HCT116 (cell line): ENCODE results near the gene AACS. TPM values are rescaled to one million over a fixed set of nuclear protein-coding genes. Genes with fewer than 3 reads are reported as not detected.

Source experiments
- ATAC-seq: fragments of 200-7000 bp; cut with Tn5 transposase; 2 replicates; pipeline ENCODE4 v1.9.1; 2020; ENCODE audit warnings: mild to moderate bottlenecking, moderate library complexity
- BruUV-seq: library from RNA; stranded (reverse); fragments of 400-500 nt; replicated peaks from 2 replicates; lab custom pipeline; 2021; lab: Mats Ljungman, UMichigan
- CTCF ChIA-PET: fragments of 300-600 bp; sonication (Branson Sonifier 250); formaldehyde crosslinking; loops from one replicate; lab custom pipeline; 2021; ENCODE audit warnings: antibody characterized with exemption; lab: Charles Lee
- POLR2A ChIA-PET: fragments of 300-600, 350-600 bp; sonication (Branson Sonifier 250); formaldehyde crosslinking; loops from one replicate; lab custom pipeline; 2021; ENCODE audit warnings: antibody characterized with exemption; lab: Charles Lee
- RAD21 ChIA-PET, 2 experiments: fragments of 300-600 bp; sonication (Branson Sonifier 250); formaldehyde crosslinking; loops; one replicate each; lab custom pipeline; 2023; ENCODE audit warnings: low total read pairs in 2 of 2; ENCODE audit not compliant: uncharacterized antibody in 2 of 2, unreplicated experiment in 2 of 2, low non-redundant PET in 1 of 2; lab: Charles Lee
- DNase-seq: peaks from one replicate; pipeline ENCODE4 v3.0.0-alpha.2; 2010; ENCODE audit warnings: low read depth, low spot score
- H2AFZ ChIP-seq: fragments of 200-600 bp; shearing (Covaris generic), sonication (generic); 2 replicates; pipeline ENCODE4 v1.6.1; 2017; ENCODE audit warnings: low read depth, mixed run types, mixed read lengths, antibody characterized with exemption, low read length; ENCODE audit not compliant: poor library complexity, severe bottlenecking
- H3K27ac ChIP-seq: 2 replicates; pipeline ENCODE4 v1.5.1; 2012; ENCODE audit warnings: low read depth, low read length
- H3K27me3 ChIP-seq: fragments of 200-600 bp; sonication (generic); 2 replicates; pipeline ENCODE4 v1.6.1; 2016; ENCODE audit warnings: mixed run types, low read length, mixed read lengths; ENCODE audit not compliant: insufficient read depth
- H3K36me3 ChIP-seq, 2 experiments: fragments of 200-500 bp in 1 of 2; fragments of 200-600 bp in 1 of 2; sonication (Bioruptor generic) in 1 of 2; sonication (generic) in 1 of 2; 2 replicates each; pipeline versions ENCODE4 v1.5.1 to v1.6.1; 2014 to 2016; ENCODE audit warnings: low read length in 2 of 2, inconsistent platforms in 1 of 2, mixed read lengths in 1 of 2, mixed run types in 1 of 2; ENCODE audit not compliant: insufficient read depth in 2 of 2, control insufficient read depth in 1 of 2
- H3K4me1 ChIP-seq, 2 experiments: fragments of 200-600 bp in 1 of 2; sonication (generic) in 1 of 2; 2 replicates each; pipeline versions ENCODE4 v1.5.1 to v1.6.1; 2012 to 2017; ENCODE audit warnings: low read length in 2 of 2, inconsistent platforms in 1 of 2, mild to moderate bottlenecking in 1 of 2, mixed read lengths in 1 of 2, mixed run types in 1 of 2, moderate library complexity in 1 of 2; ENCODE audit not compliant: insufficient read depth in 2 of 2, control insufficient read depth in 1 of 2
- H3K4me2 ChIP-seq: fragments of 200-600 bp; sonication (generic); 2 replicates; pipeline ENCODE4 v1.6.1; 2017; ENCODE audit warnings: mixed run types, low read length, mixed read lengths
- H3K4me3 ChIP-seq, 2 experiments: fragments of 200-600 bp in 1 of 2; sonication (generic) in 1 of 2; replicated peaks in 1 of 2; 2 replicates each; pipeline ENCODE4 v1.5.1; 2011 to 2016; ENCODE audit warnings: low read length in 2 of 2, control low read depth in 1 of 2, low read depth in 1 of 2, mild to moderate bottlenecking in 1 of 2, mixed read lengths in 1 of 2, mixed run types in 1 of 2
- H3K79me2 ChIP-seq: fragments of 200-600 bp; sonication (generic); 2 replicates; pipeline ENCODE4 v1.6.1; 2017; ENCODE audit warnings: mild to moderate bottlenecking, mixed run types, low read length, moderate library complexity, mixed read lengths; ENCODE audit not compliant: insufficient read depth
- H3K9ac ChIP-seq: fragments of 200-600 bp; sonication (generic); 2 replicates; pipeline ENCODE4 v1.6.1; 2016; ENCODE audit warnings: low read length, mixed read lengths
- H3K9me2 ChIP-seq: fragments of 200-600 bp; sonication (generic), shearing (Covaris generic); 2 replicates; pipeline ENCODE4 v1.6.1; 2017; ENCODE audit warnings: mixed run types, mild to moderate bottlenecking, moderate library complexity; ENCODE audit not compliant: insufficient read depth
- H3K9me3 ChIP-seq, 2 experiments: fragments of 200-500 bp in 1 of 2; fragments of 200-600 bp in 1 of 2; sonication (Bioruptor generic) in 1 of 2; sonication (generic) in 1 of 2; 2 replicates each; pipeline ENCODE4 v1.6.1; 2014 to 2017; ENCODE audit warnings: low read length in 2 of 2, mixed read lengths in 2 of 2, inconsistent platforms in 1 of 2, low read depth in 1 of 2, mild to moderate bottlenecking in 1 of 2, mixed run types in 1 of 2, moderate library complexity in 1 of 2; ENCODE audit not compliant: control insufficient read depth in 1 of 2, insufficient read depth in 1 of 2
- H4K20me1 ChIP-seq: fragments of 200-600 bp; sonication (generic), shearing (Covaris generic); 2 replicates; pipeline ENCODE4 v1.6.1; 2017; ENCODE audit warnings: mixed run types, mild to moderate bottlenecking, moderate library complexity; ENCODE audit not compliant: insufficient read depth
- ATF3 ChIP-seq: IDR thresholded peaks from 2 replicates; pipeline ENCODE4 v1.6.1; 2012
- CEBPB ChIP-seq: IDR thresholded peaks from 2 replicates; pipeline ENCODE4 v1.6.1; 2012; ENCODE audit warnings: low read depth
- EGR1 ChIP-seq: IDR thresholded peaks from 2 replicates; pipeline ENCODE4 v1.6.1; 2012; ENCODE audit warnings: low read depth
- EZH2phosphoT487 ChIP-seq: fragments of 200-600 bp; IDR thresholded peaks from 2 replicates; pipeline ENCODE4 v1.6.1; 2018; ENCODE audit warnings: antibody characterized with exemption, borderline replicate concordance
- FOSL1 ChIP-seq: IDR thresholded peaks from 2 replicates; pipeline ENCODE4 v1.6.1; 2012; ENCODE audit warnings: low read depth
- JUND ChIP-seq: IDR thresholded peaks from 2 replicates; pipeline ENCODE4 v1.6.1; 2012
- POLR2A ChIP-seq: IDR thresholded peaks from 2 replicates; pipeline ENCODE4 v1.7.0; 2011; ENCODE audit warnings: borderline replicate concordance; ENCODE audit not compliant: insufficient read depth, insufficient read length; ENCODE audit errors: extremely low read depth
- POLR2AphosphoS5 ChIP-seq: IDR thresholded peaks from 2 replicates; pipeline ENCODE4 v1.6.1; 2011; ENCODE audit warnings: mild to moderate bottlenecking, low read depth, low read length, moderate library complexity
- RAD21 ChIP-seq: IDR thresholded peaks from 2 replicates; pipeline ENCODE4 v1.6.1; 2012; ENCODE audit warnings: low read depth, mild to moderate bottlenecking
- SP1 ChIP-seq: IDR thresholded peaks from 2 replicates; pipeline ENCODE4 v1.6.1; 2012; ENCODE audit warnings: low read depth
- TCF7L2 ChIP-seq: IDR thresholded peaks from 2 replicates; pipeline ENCODE4 v1.7.0; 2011; ENCODE audit warnings: borderline replicate concordance, inconsistent platforms; ENCODE audit not compliant: insufficient read depth, insufficient read length; ENCODE audit errors: extremely low read depth
- ZBTB33 ChIP-seq: IDR thresholded peaks from 2 replicates; pipeline ENCODE4 v1.6.1; 2011; ENCODE audit warnings: mild to moderate bottlenecking, low read length, moderate library complexity; ENCODE audit not compliant: insufficient replicate concordance; ENCODE audit errors: extremely low read depth
- ZFX ChIP-seq: fragments of 450-650 bp; IDR thresholded peaks from 2 replicates; pipeline ENCODE4 v1.6.1; 2017
- intact Hi-C: fragments of 100-400 bp; cut with micrococcal nuclease; formaldehyde crosslinking; loops from 2 replicates; pipeline ENCODE4 v1.10.0; 2022
- total RNA-seq: library from RNA; stranded (reverse); gene quantifications from one replicate; pipeline ENCODE4 v1.2.1, GENCODE V29; 2021; ENCODE audit not compliant: unreplicated experiment
- TF ChIP-seq, protein P1 (sequence below), 3 experiments: fragments of 200-600 bp in 1 of 3; sonication (generic) in 1 of 3; IDR thresholded peaks in 2 of 3; conservative IDR thresholded peaks in 1 of 3; 2 replicates each; pipeline ENCODE4 v1.5.1; 2012 to 2017; ENCODE audit warnings: low read depth in 2 of 3, low read length in 2 of 3, antibody characterized with exemption in 1 of 3, borderline replicate concordance in 1 of 3, control low read depth in 1 of 3, mild to moderate bottlenecking in 1 of 3, mixed read lengths in 1 of 3, mixed run types in 1 of 3, moderate library complexity in 1 of 3; ENCODE audit not compliant: insufficient read depth in 1 of 3

Gene AACS
- total RNA-seq, 1 experiment from 2014 or later = 16.0 TPM

GRCh38 chr12:125189502-125189901 lies 124.3 kb downstream of the AACS start:
- Histone ChIP-seq H3K9me2 (no peaks in the 10 kb centered on the region), H4K20me1 (no peaks in the 10 kb centered on the region), H3K4me3 (no peak overlapping the region), H3K4me1 (peaks cover 0 to 16% of the 10 kb centered on the region in 2 experiments; a peak in 3 of 4 replicates), H2AFZ (no peak overlapping the region), H3K27ac (no peak overlapping the region), H3K36me3 (no peaks in the 10 kb centered on the region), H3K27me3 (peaks cover 53% of the 10 kb centered on the region), H3K9me3 (no peaks in the 10 kb centered on the region), H3K9ac (no peak overlapping the region), H3K79me2 (no peaks in the 10 kb centered on the region), H3K4me2 (no peak overlapping the region)
- no TSS peak for BruUV-seq
- intact Hi-C loops = loop anchor here (10.0 kb wide), 1 partner anchor 875 kb away; no protein-coding TSS in a partner anchor
- ATAC-seq = no peak
- TF ChIP-seq JUND (no peak), ATF3 (no peak)
- RAD21 ChIA-PET = no interaction called here
- CTCF ChIA-PET = no interaction called here
- POLR2A ChIA-PET = no interaction called here
- no peak for DNase-seq

- BruUV-seq = no TSS peak
- Histone ChIP-seq H3K36me3 (no peaks in the 10 kb centered on the region), H3K9ac (no peak overlapping the region), H3K9me2 (no peaks in the 10 kb centered on the region), H3K4me1 (peaks cover 0 to 12% of the 10 kb centered on the region in 2 experiments; a peak in 3 of 4 replicates), H2AFZ (no peak overlapping the region), H3K4me2 (no peak overlapping the region), H3K27me3 (peaks cover 53% of the 10 kb centered on the region), H3K27ac (no peak overlapping the region), H4K20me1 (no peaks in the 10 kb centered on the region), H3K4me3 (no peak overlapping the region), H3K79me2 (no peaks in the 10 kb centered on the region), H3K9me3 (no peaks in the 10 kb centered on the region)
- ChIA-PET POLR2A (no interaction called here), RAD21 (no interaction called here), CTCF (no interaction called here)
- intact Hi-C loops = no loop called here
- ATAC-seq (no peak), DNase-seq (no peak)
- no peak for TF ChIP-seq SP1
- TF ChIP-seq CEBPB = no peak
- TF ChIP-seq ZBTB33 = no peak
- TF ChIP-seq EZH2phosphoT487 = no peak
- no peak for TF ChIP-seq POLR2A
- TF ChIP-seq ZFX = no peak
- TF ChIP-seq, protein P1, sequence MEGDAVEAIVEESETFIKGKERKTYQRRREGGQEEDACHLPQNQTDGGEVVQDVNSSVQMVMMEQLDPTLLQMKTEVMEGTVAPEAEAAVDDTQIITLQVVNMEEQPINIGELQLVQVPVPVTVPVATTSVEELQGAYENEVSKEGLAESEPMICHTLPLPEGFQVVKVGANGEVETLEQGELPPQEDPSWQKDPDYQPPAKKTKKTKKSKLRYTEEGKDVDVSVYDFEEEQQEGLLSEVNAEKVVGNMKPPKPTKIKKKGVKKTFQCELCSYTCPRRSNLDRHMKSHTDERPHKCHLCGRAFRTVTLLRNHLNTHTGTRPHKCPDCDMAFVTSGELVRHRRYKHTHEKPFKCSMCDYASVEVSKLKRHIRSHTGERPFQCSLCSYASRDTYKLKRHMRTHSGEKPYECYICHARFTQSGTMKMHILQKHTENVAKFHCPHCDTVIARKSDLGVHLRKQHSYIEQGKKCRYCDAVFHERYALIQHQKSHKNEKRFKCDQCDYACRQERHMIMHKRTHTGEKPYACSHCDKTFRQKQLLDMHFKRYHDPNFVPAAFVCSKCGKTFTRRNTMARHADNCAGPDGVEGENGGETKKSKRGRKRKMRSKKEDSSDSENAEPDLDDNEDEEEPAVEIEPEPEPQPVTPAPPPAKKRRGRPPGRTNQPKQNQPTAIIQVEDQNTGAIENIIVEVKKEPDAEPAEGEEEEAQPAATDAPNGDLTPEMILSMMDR (IDR thresholded peaks at IDR 0.05 in 2 of 3, conservative IDR thresholded peaks at IDR 0.05 in 1 of 3; ENCODE audit: borderline replicate concordance in 1 of 3, insufficient read depth in 1 of 3, low read depth in 2 of 3, low read length in 2 of 3) = no peak
- TF ChIP-seq TCF7L2 = no peak
- TF ChIP-seq RAD21 = no peak
- TF ChIP-seq POLR2AphosphoS5 = no peak
- no peak for TF ChIP-seq EGR1
- no peak for TF ChIP-seq FOSL1
These were observed 126.3 kb downstream of the AACS start for GRCh38 chr12:125191361-125192087.
